Suprapubic skin (tissue), 4 donors: Measurements from ENCODE around the gene WNT6. TPM values are rescaled to one million over a fixed set of nuclear protein-coding genes. Genes with fewer than 3 reads are reported as not detected.

ENCODE experiments used
- DNase-seq, 2 donors: peaks; one replicate each; pipeline ENCODE4 v3.0.0-alpha.2; 2019; ENCODE audit warnings: low spot score in 2 of 2
- H3K27ac ChIP-seq: fragments of 200-600 bp; sonication (generic); one replicate; pipeline ENCODE4 v1.5.1; 2019
- H3K27me3 ChIP-seq: fragments of 200-600 bp; sonication (generic); one replicate; pipeline ENCODE4 v1.5.1; 2019
- H3K36me3 ChIP-seq: fragments of 200-600 bp; sonication (generic); one replicate; pipeline ENCODE4 v1.5.1; 2019
- H3K4me1 ChIP-seq: fragments of 200-600 bp; sonication (generic); one replicate; pipeline ENCODE4 v1.5.1; 2019
- H3K4me3 ChIP-seq: fragments of 200-600 bp; sonication (generic); one replicate; pipeline ENCODE4 v1.5.1; 2019; ENCODE audit warnings: mild to moderate bottlenecking
- H3K9me3 ChIP-seq: fragments of 200-600 bp; sonication (generic); one replicate; pipeline ENCODE4 v1.5.1; 2019
- CTCF ChIP-seq, 2 donors: fragments of 200-600 bp in 1 of 2; fragments of 450-650 bp in 1 of 2; sonication (generic) in 1 of 2; IDR thresholded peaks; one replicate each; pipeline ENCODE4 v1.5.1; 2016 to 2019; ENCODE audit warnings: antibody characterized with exemption in 2 of 2, mild to moderate bottlenecking in 1 of 2, moderate library complexity in 1 of 2
- EP300 ChIP-seq: sonication (generic); formaldehyde crosslinking; IDR thresholded peaks from one replicate; pipeline ENCODE4 v1.6.1; 2017; ENCODE audit warnings: antibody characterized with exemption
- POLR2A ChIP-seq, 2 donors: fragments of 450-650 bp; IDR thresholded peaks; one replicate each; pipeline ENCODE4 v1.6.1; 2017; ENCODE audit warnings: antibody characterized with exemption in 2 of 2, mild to moderate bottlenecking in 2 of 2, moderate library complexity in 2 of 2
- POLR2AphosphoS5 ChIP-seq, 3 donors: sonication (generic); formaldehyde crosslinking; IDR thresholded peaks; one replicate each; pipeline ENCODE4 v1.6.1; 2017; ENCODE audit warnings: antibody characterized with exemption in 3 of 3
- WGBS: methylation state at CpG from one replicate; pipeline ENCODE4 v1.1.5; 2018; 5-methylcytosine and 5-hydroxymethylcytosine counted together
- total RNA-seq, 4 donors: library from RNA; depleted of rRNA; stranded (reverse); fragments of >200 nt; gene quantifications; one replicate each; pipeline ENCODE4 v1.1.0, GENCODE V29; 2016

WNT6 gene
- total RNA-seq, 4 donors from 2014 or later = 1.4 to 3.7 (median 2.3) TPM

- 69% methylated on average over 6 of the region's 9 CpGs for WGBS
- peaks cover 6% of the 10 kb centered on the region for H3K36me3 ChIP-seq
- no peak for TF ChIP-seq CTCF (IDR thresholded peaks at IDR 0.05)
- no peak for TF ChIP-seq POLR2AphosphoS5 (IDR thresholded peaks at IDR 0.05)
- no peak overlapping the region for H3K4me3 ChIP-seq
- no peaks in the 10 kb centered on the region for H3K9me3 ChIP-seq
- H3K27ac ChIP-seq = no peak overlapping the region
- H3K27me3 ChIP-seq = no peaks in the 10 kb centered on the region
- no peaks in the 10 kb centered on the region for H3K4me1 ChIP-seq
- no peak for DNase-seq
These were observed 36.3 kb upstream of the WNT6 start for GRCh38 chr2:218823196-218823855.

- Histone ChIP-seq H3K27ac (no peak overlapping the region), H3K4me1 (no peaks in the 10 kb centered on the region), H3K27me3 (no peaks in the 10 kb centered on the region), H3K9me3 (no peaks in the 10 kb centered on the region), H3K4me3 (no peak overlapping the region), H3K36me3 (peaks cover 4% of the 10 kb centered on the region)
- DNase-seq = no peak
- TF ChIP-seq CTCF (IDR thresholded peaks at IDR 0.05) (no peak), POLR2A (IDR thresholded peaks at IDR 0.05) (no peak), EP300 (no peak), POLR2AphosphoS5 (IDR thresholded peaks at IDR 0.05) (no peak)
- WGBS = 91% methylated on average over 7 of the region's 7 CpGs
These were observed 35.6 kb upstream of the WNT6 start for GRCh38 chr2:218824004-218824403.

GRCh38 chr2:218826791-218827190 lies 32.8 kb upstream of the WNT6 start:
- Histone ChIP-seq H3K27ac (no peak overlapping the region), H3K36me3 (no peaks in the 10 kb centered on the region), H3K4me1 (peaks cover 17% of the 10 kb centered on the region), H3K9me3 (no peaks in the 10 kb centered on the region), H3K4me3 (no peak overlapping the region), H3K27me3 (no peaks in the 10 kb centered on the region)
- TF ChIP-seq EP300 (no peak), CTCF (IDR thresholded peaks at IDR 0.05) (no peak), POLR2AphosphoS5 (IDR thresholded peaks at IDR 0.05) (no peak), POLR2A (IDR thresholded peaks at IDR 0.05) (no peak)
- no peak for DNase-seq
- 92% methylated on average over 4 of the region's 10 CpGs for WGBS

- DNase-seq = no peak
These were observed 31.7 kb upstream of the WNT6 start for GRCh38 chr2:218827701-218828476.

More at GRCh38 chr2:218827701-218828476, 31.7 kb upstream of the WNT6 start:
- H3K27ac ChIP-seq = no peak overlapping the region
- no peaks in the 10 kb centered on the region for H3K9me3 ChIP-seq
- 81% methylated on average over 11 of the region's 14 CpGs for WGBS
- H3K36me3 ChIP-seq = no peaks in the 10 kb centered on the region
- peaks cover 28% of the 10 kb centered on the region for H3K4me1 ChIP-seq
- no peak overlapping the region for H3K4me3 ChIP-seq
- no peak for TF ChIP-seq CTCF (IDR thresholded peaks at IDR 0.05)
- TF ChIP-seq POLR2AphosphoS5 (IDR thresholded peaks at IDR 0.05) = no peak
- no peak for TF ChIP-seq EP300
- TF ChIP-seq POLR2A (IDR thresholded peaks at IDR 0.05) = no peak
- H3K27me3 ChIP-seq = no peaks in the 10 kb centered on the region
